Right lobe of liver (tissue), 4 donors: Measurements from ENCODE around the gene RHBDF1.

ENCODE experiments used
- POLR2A ChIP-seq: fragments of 450-650 bp; IDR thresholded peaks from one replicate; pipeline ENCODE4 v1.6.1; 2017; ENCODE audit warnings: antibody characterized with exemption, mild to moderate bottlenecking
- TF ChIP-seq, protein P1 (sequence below), 4 donors: fragments of 200-600 bp in 3 of 4; fragments of 450-650 bp in 1 of 4; IDR thresholded peaks; one replicate each; pipeline versions ENCODE4 v1.5.1 to v1.8.0; 2016 to 2022; ENCODE audit warnings: antibody characterized with exemption in 4 of 4, mild to moderate bottlenecking in 2 of 4
- donor health status: DM: no; HTN: no; CAD: no.
- donor health status: DM: no; HTN: no; CAD: no.
- donor health status: DM: no; HTN: yes; CAD: no.

DNA sequence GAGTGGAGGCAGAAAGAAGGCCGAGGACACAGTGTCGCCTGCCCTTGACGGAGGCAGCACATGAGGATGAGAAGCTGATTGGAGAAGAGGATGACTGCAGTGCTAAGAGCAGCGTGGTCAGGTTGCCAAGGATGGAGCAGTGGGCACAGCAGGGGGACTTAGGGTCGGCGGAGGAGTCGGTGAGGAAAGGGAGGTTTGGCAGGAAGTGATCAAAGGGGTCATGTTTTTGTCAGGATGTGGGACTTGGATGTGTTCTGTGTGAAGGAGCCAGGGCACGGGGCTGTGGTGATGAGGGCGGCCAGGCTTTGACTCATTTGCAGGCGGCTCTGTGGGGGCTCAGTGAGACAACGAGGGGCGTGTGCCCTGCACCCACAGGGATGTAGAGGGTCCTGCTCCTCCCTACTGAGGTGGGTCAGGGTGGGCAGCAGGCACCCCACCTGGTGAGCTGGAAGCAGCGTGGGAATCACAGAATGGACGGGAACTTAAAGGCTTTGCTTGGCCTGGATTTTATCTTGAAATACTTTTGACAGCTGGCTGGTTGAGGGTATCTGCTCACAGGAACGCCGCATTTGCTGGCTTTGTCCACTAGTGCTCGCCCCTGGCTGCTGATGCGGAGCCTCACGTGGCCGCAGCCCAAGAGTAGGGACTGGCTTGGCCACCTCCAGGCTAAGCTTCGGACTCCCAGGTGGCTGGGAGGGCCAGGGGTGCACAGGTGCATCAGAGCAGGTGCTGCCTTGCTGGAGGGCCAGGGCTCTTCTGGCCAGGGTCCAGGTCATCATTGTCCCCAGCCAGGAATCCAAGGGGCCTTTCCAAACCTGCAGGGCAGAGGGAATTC is 11.6 kb upstream of the RHBDF1 start:
- TF ChIP-seq, protein P1, sequence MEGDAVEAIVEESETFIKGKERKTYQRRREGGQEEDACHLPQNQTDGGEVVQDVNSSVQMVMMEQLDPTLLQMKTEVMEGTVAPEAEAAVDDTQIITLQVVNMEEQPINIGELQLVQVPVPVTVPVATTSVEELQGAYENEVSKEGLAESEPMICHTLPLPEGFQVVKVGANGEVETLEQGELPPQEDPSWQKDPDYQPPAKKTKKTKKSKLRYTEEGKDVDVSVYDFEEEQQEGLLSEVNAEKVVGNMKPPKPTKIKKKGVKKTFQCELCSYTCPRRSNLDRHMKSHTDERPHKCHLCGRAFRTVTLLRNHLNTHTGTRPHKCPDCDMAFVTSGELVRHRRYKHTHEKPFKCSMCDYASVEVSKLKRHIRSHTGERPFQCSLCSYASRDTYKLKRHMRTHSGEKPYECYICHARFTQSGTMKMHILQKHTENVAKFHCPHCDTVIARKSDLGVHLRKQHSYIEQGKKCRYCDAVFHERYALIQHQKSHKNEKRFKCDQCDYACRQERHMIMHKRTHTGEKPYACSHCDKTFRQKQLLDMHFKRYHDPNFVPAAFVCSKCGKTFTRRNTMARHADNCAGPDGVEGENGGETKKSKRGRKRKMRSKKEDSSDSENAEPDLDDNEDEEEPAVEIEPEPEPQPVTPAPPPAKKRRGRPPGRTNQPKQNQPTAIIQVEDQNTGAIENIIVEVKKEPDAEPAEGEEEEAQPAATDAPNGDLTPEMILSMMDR (IDR thresholded peaks at IDR 0.05) = no peak
- TF ChIP-seq POLR2A = no peak
